Measurements from ENCODE around the gene MXRA8. TPM values are rescaled to one million over a fixed set of nuclear protein-coding genes. Genes with fewer than 3 reads are reported as not detected.

MXRA8 gene
- total RNA-seq, 6 experiments from 2014 or later, result 2.2 to 11.9 (median 3.3) TPM

- no peak for TF ChIP-seq POLR2A (IDR thresholded peaks at IDR 0.05)
- TF ChIP-seq, protein P1, sequence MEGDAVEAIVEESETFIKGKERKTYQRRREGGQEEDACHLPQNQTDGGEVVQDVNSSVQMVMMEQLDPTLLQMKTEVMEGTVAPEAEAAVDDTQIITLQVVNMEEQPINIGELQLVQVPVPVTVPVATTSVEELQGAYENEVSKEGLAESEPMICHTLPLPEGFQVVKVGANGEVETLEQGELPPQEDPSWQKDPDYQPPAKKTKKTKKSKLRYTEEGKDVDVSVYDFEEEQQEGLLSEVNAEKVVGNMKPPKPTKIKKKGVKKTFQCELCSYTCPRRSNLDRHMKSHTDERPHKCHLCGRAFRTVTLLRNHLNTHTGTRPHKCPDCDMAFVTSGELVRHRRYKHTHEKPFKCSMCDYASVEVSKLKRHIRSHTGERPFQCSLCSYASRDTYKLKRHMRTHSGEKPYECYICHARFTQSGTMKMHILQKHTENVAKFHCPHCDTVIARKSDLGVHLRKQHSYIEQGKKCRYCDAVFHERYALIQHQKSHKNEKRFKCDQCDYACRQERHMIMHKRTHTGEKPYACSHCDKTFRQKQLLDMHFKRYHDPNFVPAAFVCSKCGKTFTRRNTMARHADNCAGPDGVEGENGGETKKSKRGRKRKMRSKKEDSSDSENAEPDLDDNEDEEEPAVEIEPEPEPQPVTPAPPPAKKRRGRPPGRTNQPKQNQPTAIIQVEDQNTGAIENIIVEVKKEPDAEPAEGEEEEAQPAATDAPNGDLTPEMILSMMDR (IDR thresholded peaks at IDR 0.05), result no peak
- 85% methylated on average over 14 of the region's 52 CpGs for WGBS (ENCODE audit: insufficient coverage, low coverage, low lambda C conversion rate, missing lambda C conversion rate)
- Histone ChIP-seq H3K4me1 (peaks cover 0 to 26% (median 9%) of the 10 kb centered on the region in 4 donors), H3K27me3 (no peaks in the 10 kb centered on the region), H3K4me3 (peak overlapping the region; percentile 76 to 100 (median 93)), H3K27ac (peak overlapping the region in 2 of 3 donors; percentile 91 to 92), H3K9me3 (no peaks in the 10 kb centered on the region), H3K36me3 (peaks cover 0 to 6% (median 0%) of the 10 kb centered on the region in 4 donors)
- intact Hi-C loops (cut with DNase I), result no loop called here
- no peak for ATAC-seq
- peak; percentile 31 to 62 (median 52) for DNase-seq
Measured at GRCh38 chr1:1373815-1374588, 15.6 kb upstream of the MXRA8 start.

DNA sequence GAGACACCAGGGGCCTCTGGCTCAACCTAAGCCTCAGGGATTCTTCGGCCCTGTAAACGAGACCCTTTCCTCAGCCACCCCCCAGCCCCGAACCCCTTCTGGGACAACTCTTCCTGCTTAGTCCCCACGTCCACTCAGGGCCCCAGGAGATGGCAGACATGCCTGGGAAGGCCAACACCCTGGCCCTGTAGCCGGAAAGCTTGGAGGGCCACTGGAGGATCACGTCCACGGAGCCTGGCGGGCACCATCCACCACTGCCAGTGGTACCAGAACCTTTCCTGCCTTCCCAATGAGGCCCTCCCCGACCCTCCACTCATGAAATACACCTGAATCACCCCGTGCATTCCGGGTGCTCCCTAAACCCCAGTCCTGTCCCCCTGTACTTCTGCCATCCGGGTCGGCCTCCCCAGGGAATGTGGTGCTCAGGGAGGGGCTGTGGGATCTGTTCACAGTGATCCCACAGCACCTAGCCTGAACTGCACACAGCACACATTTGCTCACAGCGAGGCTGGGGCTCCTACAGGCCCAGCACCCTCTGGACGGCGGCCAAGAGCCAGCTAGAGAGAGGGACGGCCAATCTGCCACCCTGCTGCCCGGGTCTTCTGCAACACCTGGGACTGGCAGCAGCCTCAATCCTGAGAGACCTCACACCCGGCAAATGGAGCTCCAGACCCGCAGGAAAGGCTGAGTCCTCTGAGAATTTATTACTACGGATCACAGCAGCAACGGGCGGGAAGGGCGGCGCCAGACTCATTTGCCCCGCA lies 14.9 kb upstream of the MXRA8 start:
- WGBS (ENCODE audit: insufficient coverage, low coverage, low lambda C conversion rate, missing lambda C conversion rate), result 54% methylated on average over 4 of the region's 26 CpGs
- no peak for ATAC-seq
- intact Hi-C loops (cut with DNase I), result no loop called here
- peak in 1 of 3 donors; percentile 31 for DNase-seq
- Histone ChIP-seq H3K36me3 (peaks cover 0 to 6% (median 0%) of the 10 kb centered on the region in 4 donors), H3K27me3 (no peaks in the 10 kb centered on the region), H3K4me3 (no peak overlapping the region), H3K27ac (no peak overlapping the region), H3K4me1 (peaks cover 0 to 26% (median 9%) of the 10 kb centered on the region in 4 donors), H3K9me3 (no peaks in the 10 kb centered on the region)
- TF ChIP-seq, protein P1 (IDR thresholded peaks at IDR 0.05), result no peak
- no peak for TF ChIP-seq POLR2A (IDR thresholded peaks at IDR 0.05)

DNA sequence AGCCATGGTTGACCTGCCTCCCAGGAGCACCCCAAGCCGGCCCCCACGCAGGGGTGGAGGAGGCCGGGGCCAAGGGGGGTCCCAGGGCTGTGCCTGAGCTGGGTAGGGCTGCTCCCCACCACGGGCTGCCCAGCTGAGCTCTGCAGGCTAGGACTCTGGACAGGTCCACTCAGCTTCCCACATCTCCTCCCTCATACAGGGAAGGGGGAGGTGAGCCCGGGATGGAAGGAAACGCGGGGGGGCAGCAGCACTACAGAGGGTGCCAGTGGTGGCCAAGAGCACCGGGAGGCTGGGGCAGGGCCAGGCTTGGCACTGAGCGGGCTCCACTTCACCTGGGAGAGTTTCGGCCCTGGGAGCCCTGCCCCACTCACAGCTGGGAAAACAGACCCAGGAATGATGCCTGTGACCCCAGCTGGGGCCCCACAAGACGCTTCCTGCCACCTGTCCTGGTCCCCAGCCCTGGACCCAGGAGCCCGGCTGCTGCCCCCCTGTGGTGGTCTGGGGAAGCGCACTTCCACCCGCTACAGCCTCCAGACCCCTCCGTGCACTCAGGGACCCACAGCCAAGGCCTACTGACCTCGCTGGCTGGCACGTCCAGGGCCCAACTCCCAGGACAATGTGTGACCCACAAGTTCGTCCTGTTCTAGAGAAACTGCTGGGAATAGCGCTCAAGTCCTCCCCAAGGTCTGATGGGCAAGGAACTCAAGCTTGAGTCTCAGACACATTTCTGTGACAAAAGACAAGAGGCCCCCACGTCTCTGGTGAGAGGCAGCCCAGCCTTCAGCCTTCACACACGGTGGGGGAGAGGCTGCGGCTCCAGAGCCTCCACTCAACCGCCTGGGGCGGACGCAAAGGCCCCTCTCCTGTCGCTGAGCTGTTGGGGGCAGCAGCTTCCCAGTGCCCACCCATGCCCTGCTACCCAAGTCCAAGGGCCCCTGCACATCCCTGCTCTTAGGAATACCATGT lies 13.7 kb upstream of the MXRA8 start:
- intact Hi-C loops (cut with DNase I), result no loop called here
- peak; percentile 69 to 79 (median 72) for DNase-seq
- H3K27me3 ChIP-seq, result no peaks in the 10 kb centered on the region
- WGBS (ENCODE audit: insufficient coverage, low coverage, low lambda C conversion rate, missing lambda C conversion rate), result 5% methylated on average over 4 of the region's 26 CpGs
- H3K4me3 ChIP-seq, result no peak overlapping the region
- H3K27ac ChIP-seq, result no peak overlapping the region
- no peak for TF ChIP-seq POLR2A (IDR thresholded peaks at IDR 0.05)
- TF ChIP-seq, protein P1 (IDR thresholded peaks at IDR 0.05), result peak; percentile 76 to 97 (median 96)
- peak; percentile 39 to 51 (median 43) for ATAC-seq
- peaks cover 0 to 6% (median 0%) of the 10 kb centered on the region in 4 donors for H3K36me3 ChIP-seq
- H3K4me1 ChIP-seq, result peaks cover 0 to 26% (median 9%) of the 10 kb centered on the region in 4 donors
- no peaks in the 10 kb centered on the region for H3K9me3 ChIP-seq

DNA sequence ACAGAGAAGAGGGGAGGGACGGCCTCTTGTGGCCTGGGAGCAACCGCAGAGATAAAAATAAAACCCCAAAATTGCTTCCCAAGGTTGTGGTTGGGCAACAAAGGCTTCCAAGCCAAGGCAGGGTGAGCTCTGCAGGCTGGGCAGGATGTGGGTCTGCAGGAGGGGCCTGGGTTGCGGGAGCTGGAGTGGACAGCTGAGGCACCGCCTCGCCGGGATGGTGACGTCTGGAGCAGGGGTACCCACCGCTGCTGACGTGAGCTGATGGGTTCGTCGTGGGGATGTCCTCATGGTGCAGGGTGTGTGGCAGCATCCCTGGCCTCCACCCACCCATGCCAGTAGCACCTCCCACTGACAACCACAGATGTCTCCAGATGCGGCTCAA lies 13.0 kb upstream of the MXRA8 start:
- no peak for DNase-seq
- H3K27me3 ChIP-seq, result no peaks in the 10 kb centered on the region
- no peak for ATAC-seq
- H3K4me1 ChIP-seq, result peaks cover 0 to 26% (median 9%) of the 10 kb centered on the region in 4 donors
- WGBS (ENCODE audit: insufficient coverage, low coverage, low lambda C conversion rate, missing lambda C conversion rate), result no CpG with 5 or more reads among the region's 12 CpGs
- peaks cover 0 to 6% (median 0%) of the 10 kb centered on the region in 4 donors for H3K36me3 ChIP-seq
- intact Hi-C loops (cut with DNase I), result no loop called here
- no peaks in the 10 kb centered on the region for H3K9me3 ChIP-seq
- no peak overlapping the region for H3K4me3 ChIP-seq
- no peak overlapping the region for H3K27ac ChIP-seq
- TF ChIP-seq, protein P1 (IDR thresholded peaks at IDR 0.05), result no peak
- TF ChIP-seq POLR2A (IDR thresholded peaks at IDR 0.05), result no peak
